ACC112 (cell line): ENCODE data around the gene PPP1R26.
"Not testable (repeated sequence)": the region's sequence is repeated elsewhere in the genome, so short reads cannot be mapped to it uniquely, and the experiment has no call there.

Experiments
- H2AFZ ChIP-seq: fragments of 200-600 bp; sonication (generic); one replicate; pipeline ENCODE4 v1.6.0; 2017; ENCODE audit warnings: antibody characterized with exemption, low read length; ENCODE audit not compliant: unreplicated experiment
- H3K27ac ChIP-seq: fragments of 200-600 bp; sonication (generic); 2 replicates; pipeline ENCODE4 v1.5.1; 2014; ENCODE audit warnings: low read depth, mild to moderate bottlenecking, antibody characterized with exemption, low read length, moderate library complexity
- H3K27me3 ChIP-seq: fragments of 200-600 bp; sonication (generic); 2 replicates; pipeline ENCODE4 v1.6.1; 2014; ENCODE audit warnings: mild to moderate bottlenecking, antibody characterized with exemption, low read length, moderate library complexity, mixed read lengths; ENCODE audit not compliant: insufficient read depth
- H3K36me3 ChIP-seq: fragments of 200-600 bp; sonication (generic); 2 replicates; pipeline ENCODE4 v1.6.1; 2016; ENCODE audit warnings: mild to moderate bottlenecking, antibody characterized with exemption, low read length, moderate library complexity, mixed read lengths; ENCODE audit not compliant: insufficient read depth
- H3K4me1 ChIP-seq: fragments of 200-600 bp; sonication (generic); one replicate; pipeline ENCODE4 v1.6.1; 2016; ENCODE audit warnings: low read length, mixed read lengths; ENCODE audit not compliant: insufficient read depth, unreplicated experiment, control insufficient read depth
- H3K4me3 ChIP-seq: fragments of 200-600 bp; sonication (generic); 2 replicates; pipeline ENCODE4 v1.5.1; 2014; ENCODE audit warnings: mild to moderate bottlenecking, low read depth, low read length
- H3K79me2 ChIP-seq: fragments of 200-600 bp; sonication (generic); one replicate; pipeline ENCODE4 v1.6.0; 2016; ENCODE audit warnings: low read length; ENCODE audit not compliant: control insufficient read depth, unreplicated experiment, insufficient read depth

PPP1R26 gene

GRCh38 chr9:135508211-135508820, 28.7 kb downstream of the PPP1R26 start:
- H2AFZ ChIP-seq, result no peak overlapping the region
- H3K4me3 ChIP-seq, result no peak overlapping the region
- no peak overlapping the region for H3K27ac ChIP-seq
- no peaks in the 10 kb centered on the region for H3K79me2 ChIP-seq
- H3K4me1 ChIP-seq, result peaks cover 15% of the 10 kb centered on the region
- no peaks in the 10 kb centered on the region for H3K27me3 ChIP-seq
- H3K36me3 ChIP-seq, result no peaks in the 10 kb centered on the region

- Histone ChIP-seq H2AFZ (no peak overlapping the region), H3K79me2 (no peaks in the 10 kb centered on the region), H3K4me3 (no peak overlapping the region), H3K36me3 (no peaks in the 10 kb centered on the region), H3K4me1 (peaks cover 15% of the 10 kb centered on the region), H3K27ac (no peak overlapping the region), H3K27me3 (no peaks in the 10 kb centered on the region)
Observed at GRCh38 chr9:135509458-135509857, 29.9 kb downstream of the PPP1R26 start.

GRCh38 chr9:135512241-135512603, 32.6 kb downstream of the PPP1R26 start:
- no peak overlapping the region for H2AFZ ChIP-seq
- H3K4me1 ChIP-seq, result peaks cover 15% of the 10 kb centered on the region
- H3K27me3 ChIP-seq, result peaks cover 1% of the 10 kb centered on the region; the same call in 1 of the 2 replicates
- no peak overlapping the region for H3K27ac ChIP-seq
- no peak overlapping the region for H3K4me3 ChIP-seq
- H3K36me3 ChIP-seq, result no peaks in the 10 kb centered on the region
- H3K79me2 ChIP-seq, result no peaks in the 10 kb centered on the region

GRCh38 chr9:135512904-135513303, 33.3 kb downstream of the PPP1R26 start:
- Histone ChIP-seq H3K27ac (no peak overlapping the region), H3K36me3 (no peaks in the 10 kb centered on the region), H3K4me1 (peaks cover 15% of the 10 kb centered on the region), H3K79me2 (no peaks in the 10 kb centered on the region), H3K4me3 (no peak overlapping the region), H2AFZ (no peak overlapping the region), H3K27me3 (peaks cover 7% of the 10 kb centered on the region; the same call in 1 of the 2 replicates)

GRCh38 chr9:135513351-135513846, 33.8 kb downstream of the PPP1R26 start:
- Histone ChIP-seq H3K27me3 (peaks cover 7% of the 10 kb centered on the region; the same call in 1 of the 2 replicates), H3K4me1 (peaks cover 15% of the 10 kb centered on the region), H3K79me2 (no peaks in the 10 kb centered on the region), H3K27ac (no peak overlapping the region), H2AFZ (no peak overlapping the region), H3K36me3 (no peaks in the 10 kb centered on the region), H3K4me3 (no peak overlapping the region)

- H2AFZ ChIP-seq, H3K27ac ChIP-seq, H3K79me2 ChIP-seq: not testable (repeated sequence)
Observed at GRCh38 chr9:135513906-135514305, 34.3 kb downstream of the PPP1R26 start.

GRCh38 chr9:135514342-135515082, 34.9 kb downstream of the PPP1R26 start:
- no peaks in the 10 kb centered on the region for H3K79me2 ChIP-seq

More at GRCh38 chr9:135513906-135514305, 34.3 kb downstream of the PPP1R26 start:
- peaks cover 15% of the 10 kb centered on the region for H3K4me1 ChIP-seq
- H3K27me3 ChIP-seq, H3K36me3 ChIP-seq, H3K4me3 ChIP-seq: not testable (repeated sequence)

GRCh38 chr9:135515083-135515951, 35.7 kb downstream of the PPP1R26 start:
- H3K4me3 ChIP-seq, result no peak overlapping the region
- H2AFZ ChIP-seq, result no peak overlapping the region
- H3K36me3 ChIP-seq, result no peaks in the 10 kb centered on the region
- no peak overlapping the region for H3K27ac ChIP-seq
- no peaks in the 10 kb centered on the region for H3K79me2 ChIP-seq
- H3K27me3 ChIP-seq, result peaks cover 13% of the 10 kb centered on the region; the same call in 1 of the 2 replicates
- H3K4me1 ChIP-seq, result peaks cover 15% of the 10 kb centered on the region

More at GRCh38 chr9:135514342-135515082, 34.9 kb downstream of the PPP1R26 start:
- Histone ChIP-seq H3K4me3 (no peak overlapping the region), H3K4me1 (peaks cover 15% of the 10 kb centered on the region), H3K36me3 (no peaks in the 10 kb centered on the region), H3K27ac (no peak overlapping the region), H3K27me3 (peaks cover 11% of the 10 kb centered on the region; the same call in 1 of the 2 replicates), H2AFZ (no peak overlapping the region)

GRCh38 chr9:135516132-135516860, 36.7 kb downstream of the PPP1R26 start:
- Histone ChIP-seq H3K27me3 (peaks cover 13% of the 10 kb centered on the region; the same call in 1 of the 2 replicates), H3K4me1 (peaks cover 7% of the 10 kb centered on the region), H3K79me2 (no peaks in the 10 kb centered on the region), H2AFZ (no peak overlapping the region), H3K36me3 (no peaks in the 10 kb centered on the region), H3K27ac (no peak overlapping the region), H3K4me3 (no peak overlapping the region)

- H2AFZ ChIP-seq, result no peak overlapping the region
- no peak overlapping the region for H3K27ac ChIP-seq
Observed at GRCh38 chr9:135517407-135517822, 37.8 kb downstream of the PPP1R26 start.

More at GRCh38 chr9:135517407-135517822, 37.8 kb downstream of the PPP1R26 start:
- no peaks in the 10 kb centered on the region for H3K79me2 ChIP-seq
- no peak overlapping the region for H3K4me3 ChIP-seq
- H3K4me1 ChIP-seq, result no peaks in the 10 kb centered on the region
- no peaks in the 10 kb centered on the region for H3K36me3 ChIP-seq
- peaks cover 13% of the 10 kb centered on the region; the same call in 1 of the 2 replicates for H3K27me3 ChIP-seq
